GDM1 (cell line): ENCODE data around the gene NTRK2.
"Not testable (repeated sequence)": the region's sequence is repeated elsewhere in the genome, so short reads cannot be mapped to it uniquely, and the experiment has no call there.

Experiments
- DNase-seq: peaks from one replicate; lab custom pipeline; 2025; lab: John Stamatoyannopoulos, UW

NTRK2 gene

DNA sequence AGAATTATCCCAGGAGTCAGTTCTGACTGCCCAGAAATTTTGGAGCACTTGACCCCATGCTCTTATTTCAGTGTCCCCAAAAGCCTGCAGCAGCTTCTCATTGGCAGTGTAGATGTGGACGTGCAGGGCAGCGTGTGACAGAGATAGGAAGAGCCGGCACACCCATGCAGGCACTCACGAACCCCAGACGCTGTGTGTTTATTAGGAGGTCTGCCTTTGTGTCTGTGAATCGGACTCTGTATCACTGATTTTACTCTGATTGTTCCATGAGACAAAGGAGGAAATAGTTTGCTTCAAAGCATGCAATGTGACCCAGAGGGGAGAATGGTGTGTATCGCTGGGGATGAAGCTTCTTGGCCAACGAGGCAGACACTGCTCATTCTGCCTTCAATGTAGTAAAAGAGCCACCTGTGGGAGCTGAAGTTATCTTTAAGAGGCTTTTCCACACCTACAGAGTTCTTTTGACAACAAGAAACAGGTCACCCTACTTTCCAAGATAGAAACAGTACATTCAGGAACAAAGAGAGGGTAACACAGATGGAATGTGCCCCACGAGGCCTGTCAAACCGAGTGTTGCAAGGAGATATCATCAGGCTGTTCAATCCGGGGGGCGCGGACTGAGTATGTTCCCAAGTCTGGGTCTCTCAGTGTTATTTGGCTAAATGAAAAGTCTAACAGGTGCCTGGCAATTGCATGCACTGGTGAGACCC is 224.0 kb downstream of the NTRK2 start:
- no peak for DNase-seq

DNA sequence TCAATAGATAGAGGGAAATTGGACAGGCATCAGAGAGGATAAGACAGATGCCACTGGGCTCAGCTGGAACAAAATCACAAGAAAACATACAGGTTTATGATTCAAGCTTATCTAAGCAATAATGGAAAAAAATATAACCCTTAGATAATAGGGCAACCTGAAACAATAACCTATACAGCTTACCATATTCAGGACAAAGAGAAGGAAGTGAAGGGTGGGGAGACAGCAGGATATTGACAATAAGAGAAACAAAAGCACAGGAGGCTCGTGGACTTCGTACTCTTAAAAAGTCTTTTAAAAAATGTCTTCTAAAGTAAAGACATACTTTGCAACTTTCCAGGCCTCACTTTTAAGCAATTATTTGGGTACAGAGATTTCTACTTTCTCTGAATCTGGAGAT is 225.3 kb downstream of the NTRK2 start:
- no peak for DNase-seq

DNA sequence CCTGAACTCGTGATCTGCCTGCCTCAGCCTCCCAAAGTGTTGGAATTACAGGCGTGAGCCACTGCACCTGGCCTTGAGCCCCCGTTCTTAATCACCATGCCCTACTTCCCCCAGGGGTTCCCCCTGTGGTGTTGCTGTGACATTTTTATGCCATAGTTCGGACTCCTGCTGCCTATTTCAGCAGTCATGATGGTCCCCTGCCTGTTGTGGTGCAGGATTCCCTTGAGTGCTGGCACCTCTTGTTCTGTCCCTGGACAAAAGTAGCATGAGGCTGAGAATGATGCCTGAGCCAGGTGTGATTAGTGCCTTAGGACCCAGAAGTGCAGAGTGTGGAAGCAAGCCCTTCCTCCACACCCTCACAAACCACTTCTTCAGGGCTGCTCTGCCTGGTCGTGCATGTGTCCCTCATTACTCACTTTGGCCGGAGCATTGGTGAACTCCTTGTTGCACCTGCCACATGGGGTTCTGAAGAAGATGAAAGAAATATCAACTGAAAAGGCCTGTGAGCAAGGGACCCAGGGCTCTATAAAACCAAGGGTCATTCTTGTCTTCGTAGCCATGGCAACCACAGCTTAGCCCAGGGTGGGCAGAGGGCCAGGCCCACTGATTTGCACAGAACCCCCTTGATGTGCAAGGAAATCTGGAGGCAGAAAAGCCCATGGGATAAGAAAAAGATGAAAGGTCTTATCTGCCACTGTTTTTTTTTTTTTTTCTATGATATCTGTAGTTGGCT is 228.0 kb downstream of the NTRK2 start:
- DNase-seq, result no peak

DNA sequence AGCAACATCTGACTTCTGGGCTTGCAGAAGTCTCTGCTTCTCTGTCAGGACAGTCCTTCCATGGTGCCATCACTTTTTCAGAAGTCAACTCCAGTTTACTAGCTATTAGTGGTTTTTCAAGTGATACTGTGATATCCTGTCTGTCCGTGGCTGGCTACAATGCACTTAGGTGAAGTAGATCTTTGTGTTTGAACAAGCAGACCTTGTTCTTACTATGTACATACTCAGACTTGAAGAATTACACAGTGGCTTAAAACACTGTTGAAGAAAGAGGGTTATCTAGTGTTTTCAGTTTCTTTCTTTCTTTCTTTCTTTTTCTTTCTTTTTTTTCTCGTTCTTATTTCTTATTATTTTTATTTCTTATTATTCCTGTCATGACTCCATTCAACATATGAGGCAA is 228.7 kb downstream of the NTRK2 start:
- DNase-seq, result no peak

DNA sequence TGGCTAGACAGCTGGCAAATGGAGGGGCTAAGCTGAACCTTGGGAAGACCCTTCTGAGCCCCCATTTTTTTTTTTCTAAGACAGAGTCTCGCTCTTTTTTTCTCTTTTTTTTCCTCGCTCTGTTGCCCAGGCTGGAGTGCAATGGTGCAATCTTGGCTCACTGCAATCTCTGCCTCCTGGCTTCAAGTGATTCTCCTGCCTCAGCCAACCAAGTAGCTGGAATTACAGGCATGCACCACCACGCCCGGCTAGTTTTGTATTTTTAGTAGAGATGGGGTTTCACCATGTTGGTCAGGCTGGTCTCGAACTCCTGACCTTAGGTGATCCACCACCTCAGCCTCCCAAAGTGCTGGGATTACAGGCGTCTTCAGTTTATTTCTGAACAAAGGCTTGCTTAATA is 229.1 kb downstream of the NTRK2 start:
- not testable (repeated sequence) for DNase-seq

DNA sequence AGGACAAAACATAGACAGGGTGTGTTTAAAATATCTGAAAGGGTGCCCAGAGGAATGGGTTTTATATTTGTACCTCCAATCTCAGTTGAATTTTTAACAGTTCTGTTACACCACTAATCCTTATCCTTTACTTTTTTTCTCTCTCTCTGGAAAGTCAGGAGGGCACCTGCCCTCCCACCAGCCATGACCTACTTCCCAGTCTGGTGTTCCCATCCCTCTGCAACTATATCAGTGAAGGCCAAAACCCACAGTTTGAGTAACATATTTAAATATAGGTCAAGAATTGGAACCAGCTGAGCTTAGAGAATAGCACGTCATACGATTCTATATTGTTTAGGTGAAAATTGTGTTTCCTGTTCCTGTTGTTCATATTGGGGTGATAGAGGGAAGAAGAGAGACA is 229.8 kb downstream of the NTRK2 start:
- DNase-seq, result no peak

DNA sequence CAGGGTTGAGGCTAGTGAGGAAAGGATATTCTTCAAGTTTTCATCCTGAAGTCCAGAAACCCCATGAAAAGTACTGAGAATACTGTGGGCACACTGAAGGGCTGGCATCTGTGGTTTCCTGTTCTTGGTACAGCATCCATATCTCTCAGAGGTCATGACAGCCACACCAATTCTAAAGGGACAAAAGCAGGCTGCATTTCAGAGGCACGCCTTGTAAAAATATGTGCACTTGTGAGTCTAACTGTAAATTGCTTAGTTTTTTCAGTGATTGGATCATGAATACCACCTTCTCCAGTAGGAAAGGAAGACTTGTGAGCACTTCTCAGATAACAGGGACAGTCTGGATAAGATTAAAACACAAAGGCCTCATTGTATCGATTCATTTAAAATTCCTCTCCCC is 230.9 kb downstream of the NTRK2 start:
- DNase-seq, result no peak

DNA sequence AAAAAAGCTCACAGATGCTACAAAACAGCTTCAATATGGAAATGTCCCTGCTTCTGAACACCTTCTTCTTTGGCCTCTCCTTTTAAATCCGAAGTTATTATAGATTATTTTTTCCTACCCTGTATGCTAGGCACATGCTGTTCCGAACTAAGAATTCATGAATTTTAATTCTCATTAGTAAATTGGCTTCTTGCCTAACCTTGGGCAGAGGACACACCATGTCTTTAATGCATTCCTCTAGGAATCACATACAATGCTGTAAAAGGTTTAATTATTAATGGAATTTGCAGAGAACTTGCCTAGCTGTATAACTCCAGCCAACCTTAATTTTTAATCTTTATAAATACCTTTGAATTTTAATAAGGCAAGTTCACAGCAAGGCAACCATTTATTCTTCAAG is 234.4 kb downstream of the NTRK2 start:
- no peak for DNase-seq

DNA sequence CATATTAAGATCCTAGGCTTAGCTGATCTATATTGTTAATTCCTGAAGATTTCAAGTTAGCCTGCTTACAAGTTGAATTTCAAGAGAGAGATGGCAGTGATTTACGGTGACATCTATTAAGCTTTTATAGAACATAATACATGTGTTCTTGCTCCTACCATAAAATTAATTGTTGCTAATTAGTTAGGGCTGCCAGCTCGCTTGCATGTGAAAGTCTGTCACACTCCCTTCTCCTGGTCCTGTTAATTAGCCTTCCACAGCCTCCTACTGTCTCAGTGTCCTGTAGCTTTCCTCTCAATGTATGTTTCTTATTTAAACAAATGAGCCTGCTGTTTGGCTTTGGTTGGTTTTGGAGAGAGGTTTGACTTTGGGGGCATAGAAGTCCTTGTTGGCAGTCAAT is 247.2 kb downstream of the NTRK2 start:
- no peak for DNase-seq

DNA sequence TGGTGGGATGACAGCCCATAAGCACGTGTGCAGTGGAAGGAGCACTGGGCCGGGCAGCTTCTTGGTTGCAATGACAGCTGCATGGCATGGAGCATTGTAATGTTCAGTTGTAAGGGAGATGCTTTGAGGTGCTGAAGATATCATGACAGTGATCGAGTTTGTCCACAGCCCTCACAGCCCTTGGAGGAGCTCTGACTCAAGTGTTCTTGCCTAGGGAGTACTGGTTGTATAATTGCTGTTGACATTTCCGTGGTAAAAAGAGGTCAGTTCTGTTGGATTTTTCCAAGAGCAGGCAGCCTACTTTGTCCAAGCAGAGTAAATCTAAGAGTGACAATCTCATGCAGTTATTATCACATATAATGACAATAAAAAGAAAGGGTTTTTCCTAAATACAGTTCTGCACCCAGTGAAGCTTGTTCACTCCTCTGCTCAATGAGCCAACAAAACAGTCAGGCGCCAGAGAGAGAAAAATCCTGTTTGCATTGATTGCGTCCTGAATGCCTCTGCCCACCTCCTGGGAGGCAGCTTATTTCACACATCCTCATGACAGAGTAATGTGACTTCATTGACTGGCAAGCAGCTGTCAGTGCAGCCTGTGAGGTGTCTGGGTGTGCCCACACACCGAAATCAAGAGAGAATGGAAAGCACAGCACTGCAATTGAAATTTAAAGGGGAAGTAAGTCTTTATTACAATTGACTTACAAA is 248.0 kb downstream of the NTRK2 start:
- DNase-seq, result no peak

DNA sequence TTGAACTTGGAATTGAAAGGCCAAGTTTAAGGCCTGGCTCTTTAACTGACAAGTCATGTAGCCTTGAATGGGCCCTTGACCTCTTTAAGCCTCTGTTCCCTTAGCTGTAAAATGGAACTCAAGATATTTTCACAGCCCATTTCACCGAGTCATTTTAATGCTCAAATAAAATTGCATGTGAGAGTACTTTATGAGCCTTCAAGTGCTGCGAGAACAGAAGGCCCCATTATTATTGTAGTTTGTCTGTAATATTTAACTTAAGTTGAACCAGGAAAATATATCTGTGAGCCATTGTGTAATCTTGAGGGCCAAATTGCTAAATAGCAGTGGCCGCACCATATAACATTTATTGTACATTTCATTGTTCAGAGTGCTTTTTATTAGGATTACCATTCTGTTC is 249.9 kb downstream of the NTRK2 start:
- DNase-seq, result no peak

DNA sequence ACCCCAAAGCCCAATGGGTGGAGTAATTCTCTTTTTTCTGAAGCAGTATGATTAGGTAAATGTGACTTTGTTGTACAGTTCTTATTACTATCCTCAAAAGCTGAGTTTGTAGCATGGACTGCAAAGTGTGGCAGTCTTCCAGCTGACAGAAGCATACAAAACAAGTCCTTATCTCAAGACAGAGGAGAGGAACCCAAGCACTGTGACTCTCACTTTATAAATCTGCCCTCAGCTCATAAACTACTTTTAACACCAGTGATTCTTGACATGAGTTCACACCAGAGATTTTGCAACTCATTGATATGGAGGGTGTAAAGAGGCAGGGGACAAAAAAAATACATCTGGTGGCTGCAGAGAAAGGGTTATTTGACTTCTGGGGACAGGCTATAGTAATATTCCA is 251.6 kb downstream of the NTRK2 start:
- DNase-seq, result no peak

DNA sequence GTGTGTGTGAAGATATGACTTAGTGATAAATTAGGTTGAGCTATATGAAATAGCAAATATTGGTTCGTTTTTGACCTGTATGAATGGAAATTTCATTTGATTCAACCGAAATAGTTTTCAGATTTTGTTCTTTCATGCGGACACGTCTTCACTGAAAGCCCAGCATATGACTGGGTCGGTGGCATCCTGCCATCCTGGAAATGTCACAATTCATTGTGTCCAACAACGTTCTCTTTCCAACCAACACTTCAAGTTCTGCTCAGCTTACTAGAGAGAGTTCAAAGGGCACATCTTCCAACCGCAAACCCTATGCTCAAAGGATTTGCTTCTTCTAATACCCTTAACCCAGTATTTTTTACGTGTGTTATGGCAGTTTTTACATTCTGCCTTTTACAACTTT is 252.5 kb downstream of the NTRK2 start:
- no peak for DNase-seq

DNA sequence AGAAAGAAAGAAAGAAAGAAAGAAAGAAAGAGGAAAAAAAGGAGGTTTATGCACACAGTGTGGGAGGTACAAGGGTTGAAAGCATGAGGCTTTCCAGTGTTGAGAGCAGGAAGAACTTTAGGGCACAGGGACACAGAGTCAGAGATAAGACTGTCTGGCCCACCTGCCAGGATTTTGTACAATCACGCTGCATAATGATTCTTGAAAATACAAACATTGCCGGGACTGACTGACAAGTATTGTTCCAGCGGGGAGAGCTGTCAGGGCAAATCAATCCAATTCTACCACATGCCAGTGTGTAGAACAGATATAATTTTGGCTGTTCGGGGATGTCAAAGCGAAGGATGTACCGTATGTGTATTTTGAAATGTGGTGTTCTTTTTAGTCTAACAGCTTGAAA is 254.7 kb downstream of the NTRK2 start:
- DNase-seq, result no peak

DNA sequence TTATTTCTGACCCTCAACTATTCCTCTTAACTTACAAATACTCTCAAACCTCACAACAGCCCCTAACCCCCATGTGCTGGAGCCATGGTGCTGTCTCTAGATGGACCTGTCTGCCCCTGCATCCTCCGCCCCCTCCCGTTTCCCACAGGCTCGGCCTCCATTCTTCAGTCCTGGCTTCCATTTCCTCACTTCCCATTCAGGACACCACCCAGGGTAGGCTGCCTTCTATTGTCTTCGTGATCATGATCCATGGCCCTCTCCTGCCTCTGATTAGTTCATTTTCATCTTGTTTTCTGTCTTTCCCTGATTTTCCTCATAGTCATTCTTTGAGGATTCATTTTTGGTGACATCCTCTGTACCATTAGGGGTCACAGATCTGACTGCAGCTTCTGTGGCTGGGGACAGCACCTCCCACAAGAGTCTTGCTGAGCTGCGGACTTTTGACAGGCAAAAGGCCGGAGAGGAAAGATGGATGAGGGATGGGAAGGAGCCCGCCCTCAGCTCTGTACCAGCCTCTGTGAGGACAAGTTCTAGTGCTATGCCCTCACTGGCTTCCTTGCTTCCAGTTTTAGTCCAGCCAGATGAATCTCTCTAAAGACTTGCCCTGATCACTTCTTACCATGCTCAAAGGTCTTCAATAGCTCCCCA is 255.8 kb downstream of the NTRK2 start:
- no peak for DNase-seq

DNA sequence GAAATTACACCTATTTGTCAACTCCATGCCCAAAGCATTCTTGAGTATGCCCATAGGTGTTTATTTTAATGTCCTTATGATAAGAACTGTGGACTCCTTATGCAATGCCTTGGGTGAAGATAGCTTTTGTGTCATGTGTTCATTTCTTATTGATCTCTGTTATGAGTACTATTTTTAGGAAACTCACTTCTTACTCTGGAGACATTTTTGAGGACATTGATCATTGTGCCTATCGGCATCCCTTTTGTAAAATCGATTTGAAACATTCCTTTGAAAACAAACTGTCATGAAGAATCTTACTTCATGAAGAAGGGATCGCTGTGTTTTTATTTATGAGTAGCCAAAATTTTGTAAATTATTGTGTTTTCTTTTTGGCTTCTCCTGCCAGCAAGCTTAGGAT is 257.3 kb downstream of the NTRK2 start:
- no peak for DNase-seq

DNA sequence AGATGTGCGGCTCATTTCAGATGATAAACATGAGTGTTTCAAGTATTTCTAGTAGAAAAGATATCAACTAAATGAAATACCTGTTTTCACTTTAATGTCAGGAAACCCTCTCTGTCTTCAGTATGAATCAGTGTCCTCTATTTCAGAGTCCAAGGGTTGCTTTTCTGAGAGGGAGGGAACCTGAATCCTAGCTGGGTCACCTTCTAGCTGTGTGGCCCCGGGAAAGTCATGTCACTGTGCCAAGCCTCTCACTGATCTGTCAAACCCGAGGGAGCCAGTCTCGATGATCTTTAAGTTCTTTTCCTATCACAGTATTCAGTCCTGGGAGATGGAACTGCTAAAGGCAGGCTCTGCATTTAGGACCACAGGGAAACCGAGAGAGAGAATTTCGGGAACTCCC is 258.9 kb downstream of the NTRK2 start:
- no peak for DNase-seq

DNA sequence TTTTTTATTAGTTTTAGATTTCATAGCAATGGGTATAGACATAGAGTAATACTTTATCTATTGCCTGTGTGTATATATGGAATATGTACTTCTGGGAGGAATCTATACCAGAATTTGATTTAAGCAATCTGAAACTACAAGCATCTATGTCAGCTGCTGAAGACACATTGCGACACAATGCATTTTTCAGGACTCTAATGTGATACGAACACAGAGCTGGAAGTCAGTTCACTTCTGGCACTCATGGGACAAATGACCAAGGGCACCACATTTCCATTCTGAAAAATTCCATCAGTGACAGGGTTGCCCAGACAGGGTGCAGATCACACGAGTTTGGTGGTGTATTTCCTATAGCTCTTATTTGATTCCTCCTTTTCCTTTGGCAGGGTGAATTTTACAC is 259.5 kb downstream of the NTRK2 start:
- DNase-seq, result no peak

DNA sequence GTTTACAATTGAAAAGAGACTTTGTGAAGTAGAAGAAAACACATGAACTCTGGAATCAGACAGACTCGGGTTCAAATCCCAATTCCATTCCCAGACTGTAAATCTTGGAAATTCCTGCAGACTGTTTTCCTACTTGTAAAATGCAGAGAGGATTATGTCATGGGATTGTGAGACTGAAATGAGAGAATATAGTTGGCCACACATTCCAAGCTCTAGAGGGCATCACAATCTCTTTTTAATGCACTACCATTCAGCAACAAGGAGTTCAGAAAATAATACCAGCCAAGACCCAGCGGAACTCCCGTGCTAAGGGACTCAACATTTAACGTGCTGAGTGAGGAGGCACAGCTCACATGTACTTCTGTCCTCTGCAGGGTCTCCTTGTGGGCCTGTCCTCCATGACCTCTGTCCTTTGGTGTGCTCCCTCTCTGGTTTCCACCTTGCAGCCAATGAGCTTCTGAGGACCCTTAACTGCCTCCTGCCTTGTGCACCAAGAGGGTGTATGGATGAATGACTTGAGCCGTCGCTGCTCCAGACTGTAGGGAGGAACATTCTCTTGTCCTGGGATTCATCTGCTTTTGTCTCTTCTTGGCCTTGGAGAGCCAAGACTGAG is 263.5 kb downstream of the NTRK2 start:
- no peak for DNase-seq

DNA sequence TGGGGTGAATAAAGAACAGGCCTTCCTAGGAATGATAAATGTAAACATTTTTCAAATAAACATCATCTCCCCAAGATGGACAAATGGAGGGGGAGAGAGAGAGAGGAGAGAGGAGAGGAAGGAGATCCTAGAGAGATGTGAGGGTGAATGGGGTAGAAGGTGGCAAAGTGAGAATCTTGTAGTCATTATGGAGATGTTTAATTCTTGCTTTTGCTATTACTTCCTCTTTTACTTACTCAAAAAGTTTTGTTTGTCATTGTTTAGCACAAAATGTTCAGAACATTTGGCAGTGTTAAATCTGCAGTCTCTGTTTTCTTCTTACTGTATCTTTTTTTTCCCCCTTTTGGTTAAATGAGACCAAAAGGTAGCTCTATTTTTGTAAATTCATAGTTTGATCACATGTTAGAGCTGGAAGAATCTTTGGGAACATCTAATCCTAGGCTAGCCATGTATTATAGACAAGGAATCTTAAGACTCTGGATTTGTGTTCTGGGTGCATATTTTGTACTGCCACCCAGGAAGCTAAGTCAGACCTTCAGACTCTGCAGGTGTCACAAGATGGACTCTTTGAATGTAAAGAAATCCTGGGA is 266.1 kb downstream of the NTRK2 start:
- DNase-seq, result no peak

DNA sequence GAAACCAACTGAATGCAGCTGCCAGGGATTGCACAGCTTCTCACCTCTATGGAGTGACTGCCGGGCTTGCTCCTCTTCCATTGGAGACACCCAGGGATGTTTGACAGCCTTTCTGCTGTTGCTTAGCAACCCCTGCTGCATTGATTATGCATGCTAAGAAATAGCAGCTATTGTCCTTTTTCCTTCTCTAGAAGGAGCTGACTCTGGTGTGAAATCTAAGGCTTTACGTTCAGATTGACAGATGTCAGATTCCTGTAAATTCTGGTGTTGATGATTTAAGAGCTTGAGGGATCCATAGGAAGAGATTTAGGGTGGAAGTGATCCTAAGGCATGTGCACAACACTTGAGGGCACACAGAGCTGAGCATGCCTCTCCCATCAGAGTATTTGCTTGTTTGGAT is 267.7 kb downstream of the NTRK2 start:
- no peak for DNase-seq

DNA sequence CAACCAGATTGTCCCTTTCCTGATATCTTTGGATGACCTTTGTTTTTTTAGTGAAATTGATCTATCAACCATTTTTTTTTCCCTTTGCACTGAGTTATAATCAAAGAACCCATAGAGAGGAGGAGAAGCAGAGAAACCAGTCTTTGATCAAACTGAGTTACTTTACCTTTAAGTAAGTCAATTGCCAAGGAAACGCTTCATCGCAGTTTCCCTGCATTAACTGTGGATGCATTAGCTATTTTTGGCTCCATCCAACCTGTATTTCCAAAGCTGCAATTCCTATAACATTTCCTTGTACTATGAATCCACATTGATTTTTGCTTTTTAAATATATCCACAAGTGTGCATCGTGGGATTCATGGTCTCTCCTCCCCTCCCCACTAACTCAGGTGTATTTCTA is 268.1 kb downstream of the NTRK2 start:
- no peak for DNase-seq
